ENCODE data around the gene CHMP1A.
A peak's percentile ranks its signal among the peaks of the same experiment; 100 is the strongest.
"Not testable (repeated sequence)": the region's sequence is repeated elsewhere in the genome, so short reads cannot be mapped to it uniquely, and the experiment has no call there.

The CHMP1A gene

GRCh38 chr16:89657442-89658220 lies at the start of gene CHMP1A, which contains the start of gene SPATA33:
TSS of gene CHMP1A (minus strand) at chr16:89657708. CDS start at chr16:89657588, 120 bp downstream.
TSS of gene SPATA33 (plus strand) at chr16:89657836. CDS start at chr16:89657912, 76 bp downstream.
- peak; percentile 89 for DNase-seq (ENCODE audit: low spot score)

GRCh38 chr16:89706518-89707260 lies 49.2 kb upstream of the CHMP1A start:
- DNase-seq (ENCODE audit: low spot score), result no peak

GRCh38 chr16:89705006-89705405 lies 47.5 kb upstream of the CHMP1A start:
- no peak for DNase-seq (ENCODE audit: low spot score)

- DNase-seq (ENCODE audit: low spot score), result no peak
These were observed 46.8 kb upstream of the CHMP1A start for GRCh38 chr16:89704281-89704680.

- peak; percentile 88 for DNase-seq (ENCODE audit: low spot score)
These were observed 44.2 kb upstream of the CHMP1A start, which contains the start of gene SPATA2L for GRCh38 chr16:89701425-89702406. TSS of gene SPATA2L (minus strand) at chr16:89701705. CDS start at chr16:89701232, 473 bp downstream.

GRCh38 chr16:89700649-89701424 lies 43.3 kb upstream of the CHMP1A start:
- peak; percentile 77 for DNase-seq (ENCODE audit: low spot score)

GRCh38 chr16:89700100-89700648 lies 42.7 kb upstream of the CHMP1A start:
- peak; percentile 100 for DNase-seq (ENCODE audit: low spot score)

- not testable (repeated sequence) for DNase-seq (ENCODE audit: low spot score)
These were observed 42.2 kb upstream of the CHMP1A start for GRCh38 chr16:89699629-89700099.

- DNase-seq (ENCODE audit: low spot score), result not testable (repeated sequence)
These were observed 41.2 kb upstream of the CHMP1A start for GRCh38 chr16:89698717-89699116.

GRCh38 chr16:89697616-89698331 lies 40.3 kb upstream of the CHMP1A start:
- no peak for DNase-seq (ENCODE audit: low spot score)

- DNase-seq (ENCODE audit: low spot score), result no peak
These were observed 39.7 kb upstream of the CHMP1A start for GRCh38 chr16:89697161-89697615.

- DNase-seq (ENCODE audit: low spot score), result no peak
These were observed 39.2 kb upstream of the CHMP1A start for GRCh38 chr16:89696670-89697128.

- no peak for DNase-seq (ENCODE audit: low spot score)
These were observed 38.6 kb upstream of the CHMP1A start for GRCh38 chr16:89695875-89696669.

- no peak for DNase-seq (ENCODE audit: low spot score)
These were observed 37.8 kb upstream of the CHMP1A start for GRCh38 chr16:89695086-89695874.

- DNase-seq (ENCODE audit: low spot score), result not testable (repeated sequence)
These were observed 37.2 kb upstream of the CHMP1A start for GRCh38 chr16:89694784-89695085.

- DNase-seq (ENCODE audit: low spot score), result no peak
These were observed 36.6 kb upstream of the CHMP1A start for GRCh38 chr16:89693931-89694783.

- no peak for DNase-seq (ENCODE audit: low spot score)
These were observed 35.8 kb upstream of the CHMP1A start for GRCh38 chr16:89693289-89693731.

All from RKO (cell line).